ENCODE data around the gene COX4I2.
"Not testable (repeated sequence)": the region's sequence is repeated elsewhere in the genome, so short reads cannot be mapped to it uniquely, and the experiment has no call there.

COX4I2 gene

GRCh38 chr20:31637660-31638059, at the start of gene COX4I2:
Gene COX4I2 (plus strand): TSS chr20:31637912. CDS start chr20:31639018, 1,106 bp downstream.
- DNase-seq: no peak

GRCh38 chr20:31590717-31591225, 46.9 kb upstream of the COX4I2 start:
- DNase-seq: no peak

- peak; percentile 54 for DNase-seq
These were observed 44.3 kb upstream of the COX4I2 start for GRCh38 chr20:31593221-31594001.

GRCh38 chr20:31594002-31594557, 43.6 kb upstream of the COX4I2 start:
- no peak for DNase-seq

GRCh38 chr20:31594558-31595379, 42.9 kb upstream of the COX4I2 start:
- DNase-seq: no peak

GRCh38 chr20:31595380-31595653, 42.4 kb upstream of the COX4I2 start:
- DNase-seq: no peak

GRCh38 chr20:31595654-31596411, 41.9 kb upstream of the COX4I2 start:
- no peak for DNase-seq

GRCh38 chr20:31596412-31596715, 41.3 kb upstream of the COX4I2 start:
- not testable (repeated sequence) for DNase-seq

- DNase-seq: no peak
These were observed 40.8 kb upstream of the COX4I2 start for GRCh38 chr20:31596831-31597480.

- no peak for DNase-seq
These were observed 40.2 kb upstream of the COX4I2 start for GRCh38 chr20:31597481-31597855.

GRCh38 chr20:31602431-31602778, 35.3 kb upstream of the COX4I2 start:
- no peak for DNase-seq

GRCh38 chr20:31602779-31603441, 34.8 kb upstream of the COX4I2 start:
- DNase-seq: peak; percentile 95

GRCh38 chr20:31603822-31604566, 33.7 kb upstream of the COX4I2 start:
- peak; percentile 90 for DNase-seq

- DNase-seq: no peak
These were observed 33.1 kb upstream of the COX4I2 start for GRCh38 chr20:31604567-31605030.

GRCh38 chr20:31605031-31605901, 32.4 kb upstream of the COX4I2 start, which contains the start of gene ID1:
Gene ID1 (plus strand): TSS chr20:31605289. CDS start chr20:31605388, 99 bp downstream.
- peak; percentile 90 for DNase-seq

GRCh38 chr20:31605902-31606803, 31.6 kb upstream of the COX4I2 start:
- DNase-seq: no peak

GRCh38 chr20:31606804-31607639, 30.7 kb upstream of the COX4I2 start:
- no peak for DNase-seq

- DNase-seq: no peak
These were observed 30.0 kb upstream of the COX4I2 start for GRCh38 chr20:31607640-31608250.

Measured in activated CD4-positive, alpha-beta T cell treated with anti-CD3 and anti-CD28 coated beads, Interleukin-10, Interleukin-2, amounts not matched to agents 100 ng/mL and 50 ng/mL, durations not matched to agents 16 hours and 8 hours (primary cell).